Measurements from ENCODE around the gene FAM83F. TPM values are rescaled to one million over a fixed set of nuclear protein-coding genes. Genes with fewer than 3 reads are reported as not detected.

The FAM83F gene
- total RNA-seq, 1 experiment from 2014 or later = 43.1 TPM

GRCh38 chr22:40057652-40058051 lies 62.9 kb downstream of the FAM83F start:
- ATAC-seq = no peak
- Mint-ChIP-seq H3K4me3 (no peak overlapping the region), H3K4me1 (peaks cover 47% of the 10 kb centered on the region), H3K27ac (no peak overlapping the region), H3K9me3 (no peaks in the 10 kb centered on the region), H3K36me3 (no peaks in the 10 kb centered on the region), H3K27me3 (ENCODE audit: low read depth) (no peaks in the 10 kb centered on the region)
- no peak for DNase-seq (ENCODE audit: low spot score)
- CTCF ChIA-PET = no interaction called here
- POLR2A ChIA-PET = interaction anchor here (1.4 kb wide), 1 partner anchor 14 kb away, joined by 3 read pairs; no protein-coding TSS in a partner anchor
- TF ChIP-seq ATF3 (CRISPR knock-in tag; conservative IDR thresholded peaks at IDR 0.05) (no peak), GTF2I (CRISPR knock-in tag; conservative IDR thresholded peaks at IDR 0.05) (no peak), CDX4 (CRISPR knock-in tag; IDR thresholded peaks at IDR 0.05; ENCODE audit: borderline replicate concordance) (no peak), FOXP1 (CRISPR knock-in tag; IDR thresholded peaks at IDR 0.05; ENCODE audit: borderline replicate concordance) (no peak), PRRX2 (CRISPR knock-in tag; IDR thresholded peaks at IDR 0.05) (no peak), MXD4 (CRISPR knock-in tag; IDR thresholded peaks at IDR 0.05; ENCODE audit: borderline replicate concordance) (no peak), ERG (CRISPR knock-in tag; IDR thresholded peaks at IDR 0.05) (no peak), USF1 (CRISPR knock-in tag; IDR thresholded peaks at IDR 0.05) (no peak)

GRCh38 chr22:40058265-40058664 lies 63.5 kb downstream of the FAM83F start:
- Mint-ChIP-seq H3K27ac (no peak overlapping the region), H3K4me3 (no peak overlapping the region), H3K36me3 (no peaks in the 10 kb centered on the region), H3K4me1 (peaks cover 47% of the 10 kb centered on the region), H3K27me3 (ENCODE audit: low read depth) (no peaks in the 10 kb centered on the region), H3K9me3 (no peaks in the 10 kb centered on the region)
- CTCF ChIA-PET = no interaction called here
- POLR2A ChIA-PET = interaction anchor here (1.4 kb wide), 1 partner anchor 14 kb away, joined by 3 read pairs; no protein-coding TSS in a partner anchor
- ATAC-seq (peak; percentile 33; the same call in 1 of the 2 replicates), DNase-seq (ENCODE audit: low spot score) (no peak)
- TF ChIP-seq TEAD1 (CRISPR knock-in tag; IDR thresholded peaks at IDR 0.05) (no peak), ETV6 (CRISPR knock-in tag; IDR thresholded peaks at IDR 0.05) (no peak), ZNF425 (CRISPR knock-in tag; conservative IDR thresholded peaks at IDR 0.05) (no peak), IRF1 (CRISPR knock-in tag; IDR thresholded peaks at IDR 0.05) (no peak), ZNF219 (CRISPR knock-in tag; IDR thresholded peaks at IDR 0.05; ENCODE audit: borderline replicate concordance) (no peak), ARID4B (CRISPR knock-in tag; IDR thresholded peaks at IDR 0.05; ENCODE audit: borderline replicate concordance) (no peak), TCF7 (CRISPR knock-in tag; IDR thresholded peaks at IDR 0.05; ENCODE audit: low read depth) (no peak), KAT7 (CRISPR knock-in tag; IDR thresholded peaks at IDR 0.05; ENCODE audit: borderline replicate concordance) (no peak), ATF2 (CRISPR knock-in tag; IDR thresholded peaks at IDR 0.05; ENCODE audit: borderline replicate concordance, low read depth) (no peak), ZBTB43 (CRISPR knock-in tag; IDR thresholded peaks at IDR 0.05) (no peak), ZSCAN18 (CRISPR knock-in tag; IDR thresholded peaks at IDR 0.05) (no peak), ZNF396 (CRISPR knock-in tag; IDR thresholded peaks at IDR 0.05; ENCODE audit: borderline replicate concordance) (no peak)

All from WTC11 (cell line).